Glutamatergic neuron (in vitro differentiated cells): ENCODE data around the gene MAB21L2. TPM values are rescaled to one million over a fixed set of nuclear protein-coding genes. Genes with fewer than 3 reads are reported as not detected.

Experiments used
- DNase-seq: peaks from one replicate; pipeline ENCODE4 v3.0.0; 2022
- H3K27ac Mint-ChIP-seq: one replicate; pipeline ENCODE4 v1.8.0; 2020; ENCODE audit warnings: mild to moderate bottlenecking, mixed read lengths, inconsistent platforms; ENCODE audit not compliant: unreplicated experiment
- H3K27me3 Mint-ChIP-seq: one replicate; pipeline ENCODE4 v1.8.0; 2020; ENCODE audit warnings: mild to moderate bottlenecking, moderate library complexity, mixed read lengths, inconsistent platforms; ENCODE audit not compliant: unreplicated experiment
- H3K36me3 Mint-ChIP-seq: one replicate; pipeline ENCODE4 v1.8.0; 2020; ENCODE audit warnings: mild to moderate bottlenecking, mixed read lengths, inconsistent platforms; ENCODE audit not compliant: unreplicated experiment
- H3K4me1 Mint-ChIP-seq: one replicate; pipeline ENCODE4 v1.8.0; 2020; ENCODE audit warnings: mild to moderate bottlenecking, low read depth, mixed read lengths, inconsistent platforms; ENCODE audit not compliant: unreplicated experiment
- H3K4me3 Mint-ChIP-seq: one replicate; pipeline ENCODE4 v1.8.0; 2020; ENCODE audit warnings: mild to moderate bottlenecking, mixed read lengths, inconsistent platforms; ENCODE audit not compliant: unreplicated experiment
- H3K9me3 Mint-ChIP-seq: one replicate; pipeline ENCODE4 v1.8.0; 2020; ENCODE audit warnings: mild to moderate bottlenecking, moderate library complexity, mixed read lengths, inconsistent platforms; ENCODE audit not compliant: unreplicated experiment
- CTCF ChIP-seq: fragments of 200-600 bp; sonication (generic); IDR thresholded peaks from one replicate; pipeline ENCODE4 v1.5.0; 2021; ENCODE audit not compliant: partially characterized antibody, unreplicated experiment
- total RNA-seq: library from RNA; stranded (reverse); fragmentation: NEBNext Ultra II Directional; extraction: Animal tissue kit (Norgen Biotek cat#: 25700); gene quantifications from one replicate; pipeline ENCODE4 v1.2.1, GENCODE V29; 2021; ENCODE audit not compliant: unreplicated experiment

Gene MAB21L2
- total RNA-seq, 1 donor from 2014 or later: 3.4 TPM

- no peak for TF ChIP-seq CTCF
- H3K9me3 Mint-ChIP-seq: no peaks in the 10 kb centered on the region
- no peaks in the 10 kb centered on the region for H3K27me3 Mint-ChIP-seq
- H3K36me3 Mint-ChIP-seq: no peaks in the 10 kb centered on the region
- H3K27ac Mint-ChIP-seq: no peak overlapping the region
- peaks cover 17% of the 10 kb centered on the region for H3K4me1 Mint-ChIP-seq
- DNase-seq: no peak
- H3K4me3 Mint-ChIP-seq: no peak overlapping the region
These were observed 8.4 kb upstream of the MAB21L2 start for GRCh38 chr4:150573534-150573933.

- no peak for DNase-seq
These were observed 7.3 kb upstream of the MAB21L2 start for GRCh38 chr4:150574678-150575077.

GRCh38 chr4:150577796-150578195, 4.2 kb upstream of the MAB21L2 start:
- Mint-ChIP-seq H3K9me3 (peaks cover 12% of the 10 kb centered on the region), H3K27me3 (peaks cover 6% of the 10 kb centered on the region), H3K36me3 (no peaks in the 10 kb centered on the region), H3K4me1 (peaks cover 32% of the 10 kb centered on the region), H3K4me3 (no peak overlapping the region), H3K27ac (no peak overlapping the region)
- DNase-seq: no peak
- TF ChIP-seq CTCF: no peak

More at GRCh38 chr4:150574678-150575077, 7.3 kb upstream of the MAB21L2 start:
- Mint-ChIP-seq H3K9me3 (peaks cover 2% of the 10 kb centered on the region), H3K4me1 (peaks cover 20% of the 10 kb centered on the region), H3K36me3 (no peaks in the 10 kb centered on the region), H3K27ac (no peak overlapping the region), H3K27me3 (no peaks in the 10 kb centered on the region), H3K4me3 (no peak overlapping the region)
- no peak for TF ChIP-seq CTCF

GRCh38 chr4:150578745-150579501, 3.0 kb upstream of the MAB21L2 start:
- DNase-seq: peak; percentile 43
- Mint-ChIP-seq H3K4me1 (peaks cover 29% of the 10 kb centered on the region), H3K27ac (peak overlapping the region; percentile 65), H3K9me3 (peaks cover 13% of the 10 kb centered on the region), H3K4me3 (peak overlapping the region; percentile 97), H3K27me3 (peaks cover 10% of the 10 kb centered on the region), H3K36me3 (no peaks in the 10 kb centered on the region)
- no peak for TF ChIP-seq CTCF

- peak overlapping the region; percentile 78 for H3K27ac Mint-ChIP-seq
- peak overlapping the region; percentile 97 for H3K4me3 Mint-ChIP-seq
- no peak for TF ChIP-seq CTCF
- H3K4me1 Mint-ChIP-seq: peaks cover 31% of the 10 kb centered on the region
- DNase-seq: peak; percentile 57
- no peaks in the 10 kb centered on the region for H3K36me3 Mint-ChIP-seq
- peaks cover 12% of the 10 kb centered on the region for H3K27me3 Mint-ChIP-seq
- peaks cover 15% of the 10 kb centered on the region for H3K9me3 Mint-ChIP-seq
These were observed 2.3 kb upstream of the MAB21L2 start for GRCh38 chr4:150579551-150580234.
